ENCODE results near the gene TRNAU1AP.

The TRNAU1AP gene

DNA sequence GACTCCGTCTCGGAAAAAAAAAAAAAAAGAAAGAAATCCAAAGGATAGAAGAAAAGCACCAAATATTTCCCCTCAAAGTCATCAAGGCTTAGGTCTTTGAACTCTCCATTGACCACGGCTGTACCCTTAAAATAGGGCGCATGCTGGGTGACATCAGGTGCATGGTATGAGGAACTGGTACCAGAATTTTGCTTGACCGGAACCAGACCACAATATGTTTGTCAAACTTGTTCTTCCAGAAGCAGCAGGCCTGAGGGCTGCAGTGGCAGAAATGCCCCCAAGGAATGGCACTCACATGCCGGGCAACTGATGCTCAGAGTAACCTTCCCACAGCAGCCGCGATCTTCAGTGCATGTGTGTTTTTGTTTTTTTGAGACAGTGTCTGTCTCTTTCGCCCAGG lies 26.0 kb upstream of the TRNAU1AP start:
- Histone ChIP-seq H3K9me3 (ENCODE audit: insufficient read depth, low read length) (no peaks in the 10 kb centered on the region), H3K27me3 (ENCODE audit: low read depth, low read length) (no peaks in the 10 kb centered on the region), H3K79me2 (ENCODE audit: low read length) (peaks cover 76% of the 10 kb centered on the region), H4K20me1 (ENCODE audit: insufficient read depth, low read length) (0 out of 2 replicates have a peak, but pooled peaks cover 4% of the 10 kb centered on the region), H2AFZ (ENCODE audit: low read depth, low read length) (no peak overlapping the region), H3K4me3 (ENCODE audit: low read length) (no peak overlapping the region), H3K27ac (ENCODE audit: low read length) (no peak overlapping the region), H3K4me2 (ENCODE audit: low read length) (no peak overlapping the region), H3K9ac (ENCODE audit: low read length) (no peak overlapping the region), H3K4me1 (ENCODE audit: low read length) (no peaks in the 10 kb centered on the region), H3K36me3 (replicated peaks; ENCODE audit: low read depth, low read length) (peaks cover 10% of the 10 kb centered on the region)
- TF ChIP-seq EZH2phosphoT487 (IDR thresholded peaks at IDR 0.05; ENCODE audit: low read depth) = no peak
- TF ChIP-seq, protein P1, sequence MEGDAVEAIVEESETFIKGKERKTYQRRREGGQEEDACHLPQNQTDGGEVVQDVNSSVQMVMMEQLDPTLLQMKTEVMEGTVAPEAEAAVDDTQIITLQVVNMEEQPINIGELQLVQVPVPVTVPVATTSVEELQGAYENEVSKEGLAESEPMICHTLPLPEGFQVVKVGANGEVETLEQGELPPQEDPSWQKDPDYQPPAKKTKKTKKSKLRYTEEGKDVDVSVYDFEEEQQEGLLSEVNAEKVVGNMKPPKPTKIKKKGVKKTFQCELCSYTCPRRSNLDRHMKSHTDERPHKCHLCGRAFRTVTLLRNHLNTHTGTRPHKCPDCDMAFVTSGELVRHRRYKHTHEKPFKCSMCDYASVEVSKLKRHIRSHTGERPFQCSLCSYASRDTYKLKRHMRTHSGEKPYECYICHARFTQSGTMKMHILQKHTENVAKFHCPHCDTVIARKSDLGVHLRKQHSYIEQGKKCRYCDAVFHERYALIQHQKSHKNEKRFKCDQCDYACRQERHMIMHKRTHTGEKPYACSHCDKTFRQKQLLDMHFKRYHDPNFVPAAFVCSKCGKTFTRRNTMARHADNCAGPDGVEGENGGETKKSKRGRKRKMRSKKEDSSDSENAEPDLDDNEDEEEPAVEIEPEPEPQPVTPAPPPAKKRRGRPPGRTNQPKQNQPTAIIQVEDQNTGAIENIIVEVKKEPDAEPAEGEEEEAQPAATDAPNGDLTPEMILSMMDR (IDR thresholded peaks at IDR 0.05; ENCODE audit: low read depth, low read length) = no peak

DNA sequence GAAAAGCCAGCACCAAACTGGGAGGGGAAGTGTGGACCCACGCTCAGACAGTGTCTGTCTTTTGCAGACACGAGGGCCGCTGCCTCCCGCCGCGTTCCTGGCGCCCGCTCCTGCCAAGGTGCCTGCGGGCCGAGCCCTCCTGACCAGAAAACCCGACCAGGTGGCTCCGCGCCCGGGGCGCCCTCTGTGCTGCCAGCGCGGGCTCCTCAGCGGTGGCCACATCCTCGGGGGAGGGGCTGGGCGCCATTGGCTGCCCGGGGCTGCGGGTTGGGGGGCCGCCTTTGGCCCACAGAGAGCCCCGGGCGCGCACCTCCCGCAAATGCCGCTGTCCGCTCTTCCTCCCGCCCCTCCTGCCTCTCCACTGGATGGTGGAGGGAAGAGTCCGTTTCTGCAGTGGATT lies 22.4 kb upstream of the TRNAU1AP start:
- Histone ChIP-seq H3K4me2 (ENCODE audit: low read length) (no peak overlapping the region), H3K4me3 (ENCODE audit: low read length) (no peak overlapping the region), H3K36me3 (replicated peaks; ENCODE audit: low read depth, low read length) (peaks cover 21% of the 10 kb centered on the region), H3K9me3 (ENCODE audit: insufficient read depth, low read length) (no peaks in the 10 kb centered on the region), H3K79me2 (ENCODE audit: low read length) (peaks cover 42% of the 10 kb centered on the region), H3K27me3 (ENCODE audit: low read depth, low read length) (no peaks in the 10 kb centered on the region), H4K20me1 (ENCODE audit: insufficient read depth, low read length) (no peaks in the 10 kb centered on the region), H2AFZ (ENCODE audit: low read depth, low read length) (no peak overlapping the region), H3K9ac (ENCODE audit: low read length) (no peak overlapping the region), H3K4me1 (ENCODE audit: low read length) (no peaks in the 10 kb centered on the region), H3K27ac (ENCODE audit: low read length) (no peak overlapping the region)
- TF ChIP-seq, protein P1 (IDR thresholded peaks at IDR 0.05; ENCODE audit: low read depth, low read length) = no peak
- no peak for TF ChIP-seq EZH2phosphoT487 (IDR thresholded peaks at IDR 0.05; ENCODE audit: low read depth)

DNA sequence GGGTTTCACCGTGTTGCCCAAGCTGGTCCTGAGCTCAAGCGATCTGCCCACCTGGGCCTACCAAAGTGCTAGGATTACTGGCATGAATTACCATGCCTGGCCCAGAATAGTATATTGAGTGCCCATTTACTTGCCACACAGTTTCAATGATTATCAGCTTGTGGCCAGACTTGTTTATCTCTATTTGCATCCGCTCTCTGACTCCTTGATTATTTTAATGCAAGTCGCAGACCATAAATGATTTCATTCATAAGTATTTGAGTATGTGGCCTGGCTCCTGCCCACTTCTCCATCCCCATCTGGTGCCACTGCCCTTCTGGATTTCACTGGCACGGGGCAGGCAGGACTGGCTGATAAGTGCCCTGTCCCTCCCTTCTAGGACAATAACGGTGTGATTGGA lies 18.2 kb upstream of the TRNAU1AP start:
- TF ChIP-seq EZH2phosphoT487 (IDR thresholded peaks at IDR 0.05; ENCODE audit: low read depth) = no peak
- TF ChIP-seq, protein P1 (IDR thresholded peaks at IDR 0.05; ENCODE audit: low read depth, low read length) = no peak
- Histone ChIP-seq H2AFZ (ENCODE audit: low read depth, low read length) (no peak overlapping the region), H3K9ac (ENCODE audit: low read length) (no peak overlapping the region), H3K27ac (ENCODE audit: low read length) (no peak overlapping the region), H4K20me1 (ENCODE audit: insufficient read depth, low read length) (no peaks in the 10 kb centered on the region), H3K27me3 (ENCODE audit: low read depth, low read length) (no peaks in the 10 kb centered on the region), H3K9me3 (ENCODE audit: insufficient read depth, low read length) (no peaks in the 10 kb centered on the region), H3K79me2 (ENCODE audit: low read length) (peaks cover 6% of the 10 kb centered on the region), H3K4me1 (ENCODE audit: low read length) (no peaks in the 10 kb centered on the region), H3K4me2 (ENCODE audit: low read length) (no peak overlapping the region), H3K4me3 (ENCODE audit: low read length) (no peak overlapping the region), H3K36me3 (replicated peaks; ENCODE audit: low read depth, low read length) (peaks cover 26% of the 10 kb centered on the region)

DNA sequence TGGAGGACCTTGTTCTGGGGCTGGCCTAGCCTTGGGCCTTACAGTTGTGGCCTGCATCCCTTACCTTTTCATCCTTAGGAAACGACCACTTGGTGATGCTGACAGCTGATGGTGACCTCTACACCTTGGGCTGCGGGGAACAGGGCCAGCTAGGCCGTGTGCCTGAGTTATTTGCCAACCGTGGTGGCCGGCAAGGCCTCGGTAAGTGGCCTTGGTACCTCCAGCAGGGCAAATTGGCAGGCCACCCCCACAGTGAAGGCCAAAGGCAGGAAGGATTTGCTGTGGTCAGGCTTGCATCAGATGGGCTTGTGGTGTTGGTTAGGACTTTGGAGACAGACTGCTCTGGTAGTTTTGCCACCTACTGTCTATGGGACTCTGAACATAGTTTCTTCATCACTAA lies 17.7 kb upstream of the TRNAU1AP start:
- no peaks in the 10 kb centered on the region for H3K4me1 ChIP-seq (ENCODE audit: low read length)
- no peaks in the 10 kb centered on the region for H3K27me3 ChIP-seq (ENCODE audit: low read depth, low read length)
- H3K27ac ChIP-seq (ENCODE audit: low read length) = no peak overlapping the region
- H3K4me3 ChIP-seq (ENCODE audit: low read length) = no peak overlapping the region
- H4K20me1 ChIP-seq (ENCODE audit: insufficient read depth, low read length) = no peaks in the 10 kb centered on the region
- H2AFZ ChIP-seq (ENCODE audit: low read depth, low read length) = no peak overlapping the region
- TF ChIP-seq, protein P1 (IDR thresholded peaks at IDR 0.05; ENCODE audit: low read depth, low read length) = no peak
- TF ChIP-seq EZH2phosphoT487 (IDR thresholded peaks at IDR 0.05; ENCODE audit: low read depth) = no peak
- H3K9ac ChIP-seq (ENCODE audit: low read length) = no peak overlapping the region
- no peak overlapping the region for H3K4me2 ChIP-seq (ENCODE audit: low read length)
- no peaks in the 10 kb centered on the region for H3K9me3 ChIP-seq (ENCODE audit: insufficient read depth, low read length)
- peaks cover under 1% of the 10 kb centered on the region; the same call in 1 of the 2 replicates for H3K79me2 ChIP-seq (ENCODE audit: low read length)
- peaks cover 24% of the 10 kb centered on the region for H3K36me3 ChIP-seq (replicated peaks; ENCODE audit: low read depth, low read length)

Measured in OCI-LY3 (cell line).